Omental fat pad (tissue), 4 donors: Measurements from ENCODE around the gene GRP. TPM values are rescaled to one million over a fixed set of nuclear protein-coding genes. Genes with fewer than 3 reads are reported as not detected.

Source experiments
- ATAC-seq: fragments of 150-250 bp; one replicate; pipeline ENCODE4 v1.9.1; 2016; ENCODE audit warnings: mild to moderate bottlenecking, moderate library complexity; ENCODE audit not compliant: low FRiP score
- DNase-seq: peaks from one replicate; pipeline ENCODE4 v3.0.0-alpha.2; 2019; ENCODE audit warnings: low spot score
- total RNA-seq, 4 donors: library from RNA; depleted of rRNA; stranded (reverse); fragments of >200 nt; gene quantifications; one replicate each; pipeline ENCODE4 v1.1.0, GENCODE V29; 2016
- TF ChIP-seq, protein P1 (sequence below), 3 donors: fragments of 450-650 bp; IDR thresholded peaks; one replicate each; pipeline ENCODE4 v1.5.1; 2016 to 2017; ENCODE audit warnings: antibody characterized with exemption in 3 of 3, mild to moderate bottlenecking in 3 of 3, moderate library complexity in 2 of 3

GRP gene
- total RNA-seq, 4 donors from 2014 or later = not detected

DNA sequence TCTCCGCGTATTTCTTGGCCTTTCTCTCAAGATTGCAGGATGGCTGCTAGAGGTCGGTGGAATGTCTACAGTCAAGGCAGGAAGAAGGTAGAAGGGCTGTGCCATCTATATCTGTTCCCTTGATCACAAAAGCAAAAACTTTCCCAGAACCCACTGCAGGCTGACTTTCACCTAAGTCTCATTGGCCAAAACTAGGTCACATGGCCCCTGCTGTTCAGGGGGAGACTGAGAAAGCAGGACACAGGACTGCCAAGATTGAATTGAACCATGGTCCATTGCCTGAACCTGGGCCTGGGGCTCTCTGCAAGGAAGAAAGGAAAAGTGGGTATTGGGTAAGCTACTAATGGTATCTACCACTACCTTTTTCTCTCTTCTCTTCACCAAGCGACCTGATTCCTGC is 9.7 kb upstream of the GRP start:
- TF ChIP-seq, protein P1, sequence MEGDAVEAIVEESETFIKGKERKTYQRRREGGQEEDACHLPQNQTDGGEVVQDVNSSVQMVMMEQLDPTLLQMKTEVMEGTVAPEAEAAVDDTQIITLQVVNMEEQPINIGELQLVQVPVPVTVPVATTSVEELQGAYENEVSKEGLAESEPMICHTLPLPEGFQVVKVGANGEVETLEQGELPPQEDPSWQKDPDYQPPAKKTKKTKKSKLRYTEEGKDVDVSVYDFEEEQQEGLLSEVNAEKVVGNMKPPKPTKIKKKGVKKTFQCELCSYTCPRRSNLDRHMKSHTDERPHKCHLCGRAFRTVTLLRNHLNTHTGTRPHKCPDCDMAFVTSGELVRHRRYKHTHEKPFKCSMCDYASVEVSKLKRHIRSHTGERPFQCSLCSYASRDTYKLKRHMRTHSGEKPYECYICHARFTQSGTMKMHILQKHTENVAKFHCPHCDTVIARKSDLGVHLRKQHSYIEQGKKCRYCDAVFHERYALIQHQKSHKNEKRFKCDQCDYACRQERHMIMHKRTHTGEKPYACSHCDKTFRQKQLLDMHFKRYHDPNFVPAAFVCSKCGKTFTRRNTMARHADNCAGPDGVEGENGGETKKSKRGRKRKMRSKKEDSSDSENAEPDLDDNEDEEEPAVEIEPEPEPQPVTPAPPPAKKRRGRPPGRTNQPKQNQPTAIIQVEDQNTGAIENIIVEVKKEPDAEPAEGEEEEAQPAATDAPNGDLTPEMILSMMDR (IDR thresholded peaks at IDR 0.05) = no peak
- DNase-seq = no peak
- ATAC-seq = no peak

DNA sequence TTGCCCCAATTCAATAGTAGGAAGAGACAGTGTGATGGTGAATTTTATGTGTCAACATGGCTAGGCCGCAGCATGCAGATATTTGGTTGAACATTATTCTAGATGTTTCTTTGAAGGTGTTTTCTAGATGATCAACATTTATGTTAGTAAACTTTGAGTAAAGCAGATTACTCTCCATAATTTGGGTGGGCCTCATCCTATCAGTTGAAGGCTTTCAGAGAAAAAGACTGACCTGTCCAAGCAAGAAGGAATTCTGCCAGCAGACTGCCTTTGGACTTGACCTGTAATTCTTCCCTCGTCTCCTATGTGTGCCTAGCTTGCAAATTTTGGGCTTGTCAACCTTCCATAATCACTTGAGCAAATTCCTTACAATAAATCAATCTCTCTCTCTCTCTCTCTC is 8.3 kb upstream of the GRP start:
- TF ChIP-seq, protein P1 (IDR thresholded peaks at IDR 0.05) = no peak
- DNase-seq (no peak), ATAC-seq (no peak)

DNA sequence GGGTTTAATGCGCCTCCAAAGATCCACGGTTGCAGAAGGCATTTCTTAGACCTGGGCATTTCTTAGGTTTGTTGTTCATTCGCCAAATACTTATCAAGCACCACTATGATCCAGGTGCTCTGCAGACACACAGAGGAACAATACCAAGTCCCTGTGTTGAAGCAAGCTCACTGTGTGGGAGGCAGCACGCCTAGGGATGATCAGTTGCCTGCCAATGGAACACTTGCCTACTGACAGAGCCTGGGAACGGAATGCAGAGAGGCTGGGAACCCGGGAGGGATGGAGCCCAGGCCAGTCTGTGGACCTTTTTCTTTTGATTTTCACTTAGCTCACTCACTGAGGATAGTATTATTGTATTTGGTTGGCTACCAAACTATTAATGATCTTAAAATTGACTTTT is 1.9 kb upstream of the GRP start:
- no peak for ATAC-seq

DNA sequence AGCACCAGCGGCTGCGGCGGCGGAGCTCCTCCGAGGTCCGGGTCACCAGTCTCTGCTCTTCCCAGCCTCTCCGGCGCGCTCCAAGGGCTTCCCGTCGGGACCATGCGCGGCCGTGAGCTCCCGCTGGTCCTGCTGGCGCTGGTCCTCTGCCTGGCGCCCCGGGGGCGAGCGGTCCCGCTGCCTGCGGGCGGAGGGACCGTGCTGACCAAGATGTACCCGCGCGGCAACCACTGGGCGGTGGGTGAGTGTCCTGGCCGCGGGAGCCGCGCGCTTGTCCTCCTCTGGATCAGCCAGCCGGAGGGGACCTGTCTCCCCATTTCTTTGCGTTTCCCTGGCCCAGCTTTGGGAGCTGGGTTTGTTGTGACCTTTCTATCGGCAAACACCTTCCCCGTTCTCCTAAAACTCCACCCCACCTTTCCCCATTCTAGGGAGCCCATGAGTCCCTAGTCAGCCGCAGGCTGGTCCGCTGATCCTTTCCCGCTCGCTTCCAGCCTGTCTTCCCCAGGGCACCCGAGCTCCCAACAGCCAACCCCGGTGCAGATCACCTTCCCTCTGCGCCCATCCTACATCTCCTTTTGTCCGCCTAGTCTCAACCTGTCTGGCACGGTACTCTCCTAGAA is 316 bp downstream of the GRP start:
- DNase-seq = no peak
- no peak for ATAC-seq
- TF ChIP-seq, protein P1 (IDR thresholded peaks at IDR 0.05) = no peak

More for the DNA sequence above, 1.9 kb upstream of the GRP start:
- TF ChIP-seq, protein P1 (IDR thresholded peaks at IDR 0.05) = no peak
- DNase-seq = no peak

DNA sequence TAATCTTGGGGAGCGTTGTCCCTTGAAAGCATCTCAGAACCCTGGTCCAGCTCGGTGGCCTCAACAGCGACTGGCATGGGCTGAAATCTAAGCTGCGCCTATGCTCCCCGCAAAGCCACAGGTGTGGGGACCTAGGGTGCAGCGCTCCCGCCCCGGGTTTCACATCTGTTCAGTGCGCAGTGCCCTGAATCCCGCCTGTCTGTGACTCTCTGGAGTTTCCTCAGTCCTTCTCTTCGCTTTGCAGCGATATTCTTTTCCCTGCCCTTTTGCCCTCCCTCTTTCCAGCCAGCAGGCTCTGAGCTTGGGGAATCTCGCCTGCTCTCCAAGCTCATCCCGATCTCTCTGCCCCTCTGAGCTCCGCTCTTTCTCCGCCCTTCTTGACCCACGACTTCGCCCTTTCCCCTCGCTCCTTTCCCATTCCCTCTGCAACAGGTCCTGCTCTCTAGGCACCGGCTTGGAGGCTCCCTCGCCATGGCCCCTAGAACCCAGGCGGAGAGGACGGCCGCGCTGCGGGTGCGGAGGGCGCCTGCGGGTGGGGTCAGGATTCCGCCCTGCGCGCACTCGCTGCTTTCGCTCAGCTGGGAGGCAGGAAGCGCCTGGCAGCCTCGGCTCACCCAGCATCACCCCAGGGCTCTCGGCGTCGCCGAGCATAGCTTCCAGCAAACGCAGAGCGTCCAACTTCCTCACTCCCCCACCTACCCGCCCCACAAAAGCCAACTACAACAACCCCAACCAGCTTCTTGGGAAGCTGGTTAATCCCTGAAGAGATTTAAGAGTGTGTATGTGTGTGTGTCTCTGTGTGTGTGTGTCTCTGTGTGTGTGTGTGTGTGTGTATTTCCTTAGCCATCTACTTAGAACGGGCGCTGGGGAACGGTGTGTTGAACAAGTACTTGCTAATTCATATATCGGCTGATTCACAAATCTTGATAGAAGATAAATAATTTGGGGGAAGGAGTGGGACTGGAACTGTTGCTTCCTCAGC is 1.1 kb downstream of the GRP start:
- DNase-seq (no peak), ATAC-seq (no peak)
- TF ChIP-seq, protein P1 (IDR thresholded peaks at IDR 0.05) = no peak

DNA sequence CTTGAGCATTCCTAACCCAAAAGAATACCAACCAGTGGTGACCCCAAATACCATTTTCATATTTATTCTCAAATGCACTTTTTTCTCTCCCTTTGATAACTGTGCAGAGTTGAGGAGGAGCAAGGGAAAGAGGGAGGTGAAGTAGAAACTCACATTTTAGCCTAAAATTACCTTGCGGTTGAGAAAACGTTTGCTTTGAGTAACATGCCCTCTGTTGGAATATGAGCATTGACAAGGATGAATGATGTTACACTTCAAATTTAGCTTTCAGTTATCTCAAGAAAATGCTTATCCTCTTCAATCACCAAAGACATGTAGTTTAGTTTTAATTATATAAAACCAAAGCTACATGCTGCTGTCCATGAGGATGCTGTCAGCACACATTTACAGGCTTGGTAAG is 2.4 kb downstream of the GRP start:
- no peak for ATAC-seq

More for the DNA sequence above, 2.4 kb downstream of the GRP start:
- no peak for DNase-seq
- TF ChIP-seq, protein P1 (IDR thresholded peaks at IDR 0.05) = no peak
